ENCODE data around the gene SLC8A1.

DNA sequence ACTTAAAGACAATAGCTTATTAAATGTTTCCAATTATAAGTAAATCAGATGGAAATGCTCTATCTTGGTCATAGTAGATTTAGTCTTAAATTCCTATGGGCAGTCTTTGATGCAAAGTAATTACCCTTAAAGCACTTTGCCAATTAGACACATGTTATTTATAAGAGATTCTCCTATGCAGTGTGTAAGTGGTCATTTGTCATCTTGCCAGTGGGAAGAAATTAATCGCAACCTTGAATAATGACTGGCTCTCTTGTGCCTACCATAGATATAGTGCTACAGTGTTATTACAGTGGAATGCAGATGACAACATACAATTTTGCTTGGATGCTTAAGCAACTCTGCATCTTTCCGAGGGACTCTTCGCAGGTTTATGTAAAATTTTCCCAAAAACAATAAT is 361.8 kb downstream of the SLC8A1 start:
- TF ChIP-seq EZH2 (IDR thresholded peaks at IDR 0.05; ENCODE audit: borderline replicate concordance, low read depth, low read length, severe bottlenecking), result no peak
- no peak for TF ChIP-seq CTCF (IDR thresholded peaks at IDR 0.05; ENCODE audit: borderline replicate concordance, extremely low read depth, low read length, poor library complexity, severe bottlenecking)
